Stimulated activated CD4-positive, alpha-beta T cell treated with anti-CD3 and anti-CD28 coated beads, TNF-alpha, amount 100 ng/mL, for 24 hours (primary cell): ENCODE data around the gene DDX39A.
"Not testable (repeated sequence)": the region's sequence is repeated elsewhere in the genome, so short reads cannot be mapped to it uniquely, and the experiment has no call there.

ENCODE experiments used
- DNase-seq, 3 experiments: peaks; one replicate each; pipeline ENCODE4 v3.0.0-alpha.2; 2020; ENCODE audit warnings: low read depth in 3 of 3

The DDX39A gene

GRCh38 chr19:14408491-14409145 is 10.5 kb downstream of the DDX39A start:
- no peak for DNase-seq

GRCh38 chr19:14407605-14408484 is 11.3 kb downstream of the DDX39A start:
- no peak for DNase-seq

- no peak for DNase-seq
These were observed 12.3 kb downstream of the DDX39A start for GRCh38 chr19:14406645-14407401.

GRCh38 chr19:14405758-14406644 is 13.1 kb downstream of the DDX39A start:
- peak; percentile 79 to 91 (median 82) for DNase-seq

GRCh38 chr19:14405380-14405757 is 13.8 kb downstream of the DDX39A start:
- DNase-seq: no peak

GRCh38 chr19:14404312-14404711 is 14.8 kb downstream of the DDX39A start:
- DNase-seq: no peak

GRCh38 chr19:14403145-14403930 is 15.8 kb downstream of the DDX39A start:
- not testable (repeated sequence) for DNase-seq

- no peak for DNase-seq
These were observed 16.6 kb downstream of the DDX39A start for GRCh38 chr19:14402332-14403144.

GRCh38 chr19:14401468-14402195 is 17.5 kb downstream of the DDX39A start:
- DNase-seq: no peak

GRCh38 chr19:14400951-14401431 is 18.1 kb downstream of the DDX39A start:
- DNase-seq: no peak

- DNase-seq: not testable (repeated sequence)
These were observed 22.0 kb downstream of the DDX39A start for GRCh38 chr19:14397168-14397567.

GRCh38 chr19:14396730-14397129 is 22.4 kb downstream of the DDX39A start:
- DNase-seq: not testable (repeated sequence)

GRCh38 chr19:14395710-14396336 is 23.3 kb downstream of the DDX39A start:
- no peak for DNase-seq

- DNase-seq: no peak
These were observed 23.9 kb downstream of the DDX39A start for GRCh38 chr19:14395262-14395661.

GRCh38 chr19:14394167-14394566 is 25.0 kb downstream of the DDX39A start:
- DNase-seq: no peak

GRCh38 chr19:14393329-14393728 is 25.8 kb downstream of the DDX39A start:
- no peak for DNase-seq

GRCh38 chr19:14391156-14391821 is 27.9 kb downstream of the DDX39A start:
- DNase-seq: no peak

GRCh38 chr19:14390548-14390947 is 28.6 kb downstream of the DDX39A start:
- DNase-seq: no peak
